ENCODE measurements around the gene MAFB.

GRCh38 chr20:40637176-40637575 is 51.9 kb downstream of the MAFB start:
- TF ChIP-seq POLR2A (IDR thresholded peaks at IDR 0.05) (no peak), CTCF (IDR thresholded peaks at IDR 0.05) (no peak)
